MCF 10A (cell line): Measurements from ENCODE around the gene TTC32. TPM values are rescaled to one million over a fixed set of nuclear protein-coding genes. Genes with fewer than 3 reads are reported as not detected.
A peak's percentile ranks its signal among the peaks of the same experiment; 100 is the strongest.

Experiments used
- BruUV-seq: library from RNA; stranded (reverse); fragments of 400-500 nt; replicated peaks from 2 replicates; lab custom pipeline; 2021; lab: Mats Ljungman, UMichigan
- CTCF ChIA-PET: fragments of 300-600 bp; sonication (Branson Sonifier 250); formaldehyde crosslinking; extraction: SDS; loops from one replicate; lab custom pipeline; 2021; ENCODE audit warnings: antibody characterized with exemption, inconsistent platforms; lab: Yijun Ruan, JAX
- POLR2A ChIA-PET: fragments of 300-600, 350-650 bp; sonication (Branson Sonifier 250); formaldehyde crosslinking; extraction: SDS; loops from one replicate; lab custom pipeline; 2020; ENCODE audit warnings: antibody characterized with exemption, inconsistent platforms; lab: Yijun Ruan, JAX
- DNase-seq: peaks from one replicate; pipeline ENCODE4 v3.0.0-alpha.2; 2018; ENCODE audit not compliant: unreplicated experiment
- H3K27ac Mint-ChIP-seq: one replicate; pipeline ENCODE4 v1.8.0; 2022; ENCODE audit warnings: mild to moderate bottlenecking, low read depth, mixed read lengths; ENCODE audit not compliant: unreplicated experiment
- H3K27me3 Mint-ChIP-seq: one replicate; pipeline ENCODE4 v1.8.0; 2022; ENCODE audit warnings: mixed read lengths; ENCODE audit not compliant: insufficient read depth, unreplicated experiment
- H3K36me3 Mint-ChIP-seq: one replicate; pipeline ENCODE4 v1.8.0; 2022; ENCODE audit warnings: mild to moderate bottlenecking, moderate library complexity, mixed read lengths; ENCODE audit not compliant: insufficient read depth, unreplicated experiment
- H3K4me1 Mint-ChIP-seq: one replicate; pipeline ENCODE4 v1.8.0; 2022; ENCODE audit warnings: mixed read lengths; ENCODE audit not compliant: insufficient read depth, unreplicated experiment
- H3K4me3 Mint-ChIP-seq: one replicate; pipeline ENCODE4 v1.8.0; 2022; ENCODE audit warnings: mild to moderate bottlenecking, moderate library complexity, mixed read lengths; ENCODE audit not compliant: unreplicated experiment
- H3K9me3 Mint-ChIP-seq: one replicate; pipeline ENCODE4 v1.8.0; 2022; ENCODE audit warnings: mixed read lengths; ENCODE audit not compliant: unreplicated experiment
- intact Hi-C: fragments of 100-400 bp; cut with micrococcal nuclease; formaldehyde crosslinking; loops from 2 replicates; pipeline ENCODE4 v1.14.1; 2022
- total RNA-seq: library from RNA; stranded (reverse); gene quantifications from 2 replicates; pipeline ENCODE4 v1.2.3, GENCODE V29; 2022
- TF ChIP-seq, protein P1 (sequence below): fragments of 200-600 bp; IDR thresholded peaks from one replicate; pipeline ENCODE4 v1.8.0; 2022; ENCODE audit warnings: antibody characterized with exemption, mild to moderate bottlenecking; ENCODE audit not compliant: unreplicated experiment

Gene TTC32
- total RNA-seq, 1 experiment from 2014 or later = 14.1 TPM

DNA sequence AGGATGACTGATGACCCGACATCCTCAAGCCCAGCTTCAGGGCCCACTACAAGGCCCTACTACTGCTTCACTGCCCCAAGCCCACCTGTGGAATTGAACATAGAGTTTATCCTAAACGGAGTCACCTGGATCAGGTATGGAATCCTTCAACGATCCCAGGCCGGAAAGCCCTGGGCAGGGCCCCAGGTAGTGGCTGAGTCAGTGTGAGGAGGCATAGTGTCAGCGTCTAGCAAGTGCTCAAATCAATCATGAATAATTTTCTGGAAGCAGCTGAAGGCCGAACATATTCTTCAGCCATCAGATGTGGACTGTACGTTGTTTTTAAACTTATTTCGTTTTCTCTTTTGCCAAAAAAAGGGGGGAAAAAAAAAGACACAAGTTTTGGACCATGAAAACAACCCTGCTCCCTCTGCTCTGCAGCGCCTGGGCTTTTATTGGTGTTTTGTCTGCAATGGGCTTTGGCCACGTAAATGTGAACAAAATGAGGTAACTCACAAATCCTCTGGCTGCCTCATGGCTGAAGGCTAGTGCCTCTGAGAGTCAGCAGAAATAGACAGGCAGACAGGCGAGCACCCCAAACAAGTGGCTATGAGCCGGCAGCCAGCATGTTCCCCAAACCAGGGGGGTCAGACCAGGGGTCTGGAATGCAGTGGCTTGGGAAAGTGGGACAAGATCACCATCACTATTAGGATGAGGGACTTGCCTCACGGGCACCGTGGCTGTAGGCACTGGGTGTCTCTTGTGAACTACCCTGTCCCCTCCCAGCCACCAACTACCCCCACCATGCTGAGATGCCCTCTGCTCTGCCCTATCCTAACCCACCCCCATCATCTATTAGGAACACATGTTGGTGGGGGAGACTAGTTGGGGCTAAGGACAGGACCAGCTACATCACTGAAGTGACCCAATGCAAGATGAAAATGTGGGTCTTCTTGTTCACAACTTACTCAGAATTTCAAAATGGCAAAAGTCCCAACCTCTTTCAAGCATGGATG is 51.4 kb downstream of the TTC32 start:
- TF ChIP-seq, protein P1, sequence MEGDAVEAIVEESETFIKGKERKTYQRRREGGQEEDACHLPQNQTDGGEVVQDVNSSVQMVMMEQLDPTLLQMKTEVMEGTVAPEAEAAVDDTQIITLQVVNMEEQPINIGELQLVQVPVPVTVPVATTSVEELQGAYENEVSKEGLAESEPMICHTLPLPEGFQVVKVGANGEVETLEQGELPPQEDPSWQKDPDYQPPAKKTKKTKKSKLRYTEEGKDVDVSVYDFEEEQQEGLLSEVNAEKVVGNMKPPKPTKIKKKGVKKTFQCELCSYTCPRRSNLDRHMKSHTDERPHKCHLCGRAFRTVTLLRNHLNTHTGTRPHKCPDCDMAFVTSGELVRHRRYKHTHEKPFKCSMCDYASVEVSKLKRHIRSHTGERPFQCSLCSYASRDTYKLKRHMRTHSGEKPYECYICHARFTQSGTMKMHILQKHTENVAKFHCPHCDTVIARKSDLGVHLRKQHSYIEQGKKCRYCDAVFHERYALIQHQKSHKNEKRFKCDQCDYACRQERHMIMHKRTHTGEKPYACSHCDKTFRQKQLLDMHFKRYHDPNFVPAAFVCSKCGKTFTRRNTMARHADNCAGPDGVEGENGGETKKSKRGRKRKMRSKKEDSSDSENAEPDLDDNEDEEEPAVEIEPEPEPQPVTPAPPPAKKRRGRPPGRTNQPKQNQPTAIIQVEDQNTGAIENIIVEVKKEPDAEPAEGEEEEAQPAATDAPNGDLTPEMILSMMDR = no peak
- Mint-ChIP-seq H3K36me3 (no peaks in the 10 kb centered on the region), H3K4me3 (no peak overlapping the region), H3K9me3 (no peaks in the 10 kb centered on the region), H3K4me1 (no peaks in the 10 kb centered on the region), H3K27ac (no peak overlapping the region), H3K27me3 (no peaks in the 10 kb centered on the region)
- CTCF ChIA-PET = interaction anchor here (0.6 to 1.4 kb wide), 4 partner anchors 11 to 133 kb away, joined by 3 to 4 read pairs (median 4); no protein-coding TSS in a partner anchor
- POLR2A ChIA-PET = interaction anchor here (0.6 to 1.0 kb wide), 2 partner anchors 11 to 50 kb away, joined by 3 to 4 read pairs; no protein-coding TSS in a partner anchor
- BruUV-seq = no TSS peak
- intact Hi-C loops = no loop called here
- peak; percentile 9 for DNase-seq

DNA sequence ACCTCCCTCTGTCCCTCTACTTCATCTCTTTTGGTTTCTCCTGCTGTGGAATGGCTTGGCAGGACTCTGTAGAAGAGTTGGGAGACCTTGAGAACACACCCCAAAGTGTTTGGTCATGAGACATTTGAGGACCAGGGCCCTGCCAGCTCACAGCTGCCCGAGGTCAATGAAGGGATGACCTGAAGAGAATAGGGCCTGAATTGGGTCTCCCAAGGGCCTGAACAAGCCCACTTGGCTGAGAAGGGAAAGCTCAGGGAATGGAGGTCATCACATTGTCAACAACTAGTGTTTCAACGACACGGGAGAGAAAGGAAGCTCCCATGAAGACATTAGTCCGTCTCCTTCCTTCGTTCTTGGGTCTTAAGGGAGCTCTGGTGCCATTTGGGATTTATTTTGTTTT is 52.8 kb downstream of the TTC32 start:
- Mint-ChIP-seq H3K27ac (no peak overlapping the region), H3K27me3 (no peaks in the 10 kb centered on the region), H3K36me3 (no peaks in the 10 kb centered on the region), H3K4me3 (no peak overlapping the region), H3K4me1 (no peaks in the 10 kb centered on the region), H3K9me3 (no peaks in the 10 kb centered on the region)
- no TSS peak for BruUV-seq
- DNase-seq = no peak
- intact Hi-C loops = no loop called here
- TF ChIP-seq, protein P1 = no peak
- POLR2A ChIA-PET = interaction anchor here (1.1 kb wide), 1 partner anchor 23 kb away, joined by 3 read pairs; no protein-coding TSS in a partner anchor
- CTCF ChIA-PET = interaction anchor here (0.6 to 1.3 kb wide), 3 partner anchors 9 to 1467 kb away, joined by 3 to 4 read pairs (median 4); no protein-coding TSS in a partner anchor

DNA sequence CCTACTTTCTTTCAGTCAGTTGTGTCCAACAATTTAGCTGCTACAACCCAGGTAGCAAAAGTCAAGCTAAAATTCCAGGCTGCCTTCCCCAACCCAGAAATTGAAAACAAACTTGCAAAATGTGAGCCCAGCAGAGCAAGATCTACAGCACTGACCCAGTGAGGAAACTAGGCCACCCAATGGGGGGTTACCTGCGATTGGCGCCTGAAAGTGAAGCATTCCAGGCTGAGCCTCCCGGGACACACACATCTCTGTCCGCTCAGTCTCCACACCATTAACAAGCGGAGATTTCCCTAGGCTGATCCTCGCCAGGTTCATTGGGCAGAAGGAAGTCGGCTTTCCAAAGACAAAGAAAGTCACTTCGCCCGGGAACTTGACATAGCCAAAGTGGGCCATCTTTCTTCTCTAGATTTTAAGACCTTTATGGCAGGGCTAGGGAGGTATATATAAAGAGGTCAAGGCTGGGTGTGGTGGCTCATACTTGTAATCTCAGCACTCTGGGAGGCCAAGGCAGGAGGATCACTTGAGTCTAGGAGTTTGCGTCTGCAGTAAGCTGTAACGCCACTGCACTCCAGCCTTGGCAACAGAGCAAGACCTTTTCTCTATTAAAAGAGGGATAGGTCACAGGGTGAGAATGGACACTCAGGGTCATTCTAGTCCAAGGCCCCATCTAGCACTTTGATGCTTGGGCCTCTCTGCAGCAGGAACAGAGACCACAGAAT is 53.6 kb downstream of the TTC32 start:
- TF ChIP-seq, protein P1 = no peak
- ChIA-PET CTCF (no interaction called here), POLR2A (interaction anchor here (0.6 kb wide), 1 partner anchor 1067 kb away, joined by 3 read pairs; no protein-coding TSS in a partner anchor)
- no peaks in the 10 kb centered on the region for H3K4me1 Mint-ChIP-seq
- DNase-seq = no peak
- BruUV-seq = no TSS peak
- H3K36me3 Mint-ChIP-seq = no peaks in the 10 kb centered on the region
- no peak overlapping the region for H3K4me3 Mint-ChIP-seq
- intact Hi-C loops = no loop called here
- H3K27ac Mint-ChIP-seq = no peak overlapping the region
- no peaks in the 10 kb centered on the region for H3K9me3 Mint-ChIP-seq
- H3K27me3 Mint-ChIP-seq = no peaks in the 10 kb centered on the region
